Measurements from ENCODE around the gene UBL7. TPM values are rescaled to one million over a fixed set of nuclear protein-coding genes. Genes with fewer than 3 reads are reported as not detected.
A peak's percentile ranks its signal among the peaks of the same experiment; 100 is the strongest.

Gene UBL7, protein sequence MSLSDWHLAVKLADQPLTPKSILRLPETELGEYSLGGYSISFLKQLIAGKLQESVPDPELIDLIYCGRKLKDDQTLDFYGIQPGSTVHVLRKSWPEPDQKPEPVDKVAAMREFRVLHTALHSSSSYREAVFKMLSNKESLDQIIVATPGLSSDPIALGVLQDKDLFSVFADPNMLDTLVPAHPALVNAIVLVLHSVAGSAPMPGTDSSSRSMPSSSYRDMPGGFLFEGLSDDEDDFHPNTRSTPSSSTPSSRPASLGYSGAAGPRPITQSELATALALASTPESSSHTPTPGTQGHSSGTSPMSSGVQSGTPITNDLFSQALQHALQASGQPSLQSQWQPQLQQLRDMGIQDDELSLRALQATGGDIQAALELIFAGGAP
- total RNA-seq (10 to 100 TPM; 49.0 to 54.1 TPM), polyA plus RNA-seq (100 to 1,000 TPM; 113 to 151 (median 150) TPM), total RNA-seq (25.3 to 35.8 (median 31.0) reads per million in 6 experiments)

DNA sequence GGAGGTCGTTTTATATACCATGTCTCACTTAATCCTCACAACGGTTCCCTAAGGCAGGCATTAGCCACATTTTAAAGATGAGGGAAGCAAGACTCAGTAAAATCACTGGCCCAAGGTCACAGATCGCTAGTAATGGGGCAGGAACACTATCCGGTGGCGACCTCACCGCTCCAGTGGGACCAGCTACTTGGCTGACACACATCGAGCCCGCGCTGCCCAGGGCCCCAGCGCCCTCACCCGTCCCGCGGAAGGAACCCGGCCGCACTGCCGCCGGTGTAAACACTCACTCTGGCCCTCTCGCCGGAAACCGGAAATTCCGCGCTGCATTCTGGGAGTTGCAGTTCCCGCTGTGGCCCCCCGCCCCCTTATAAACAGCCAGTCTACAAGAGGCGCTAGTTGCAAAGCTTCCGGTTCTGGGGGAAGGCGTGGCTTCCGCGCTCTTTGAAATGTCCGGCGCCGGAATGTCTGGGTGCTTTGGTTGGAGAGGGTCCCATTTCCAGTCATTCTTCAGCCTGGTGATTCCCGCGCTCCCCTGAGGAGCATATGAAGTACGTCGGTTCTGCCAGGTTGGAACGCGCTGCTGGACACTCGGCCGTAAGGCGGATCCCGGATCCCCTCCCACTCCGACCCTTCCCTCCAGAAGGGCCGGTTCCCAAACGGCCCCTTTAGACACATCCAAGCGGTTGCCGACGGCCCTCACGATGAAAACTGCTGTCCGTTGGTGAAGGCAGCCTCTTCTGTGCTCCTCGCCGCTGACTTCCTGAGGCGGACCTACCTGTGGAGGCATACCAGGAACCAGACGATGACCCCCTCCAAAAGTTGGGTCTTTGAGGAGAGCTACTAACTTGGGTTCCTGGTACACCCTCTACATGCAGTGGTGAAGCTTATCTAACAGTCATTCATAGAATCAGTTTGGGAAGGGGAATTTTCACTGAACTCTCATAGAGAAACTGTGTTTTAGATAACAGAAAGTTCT is at the start of gene UBL7:
TSS of gene UBL7 (minus strand) at position 290 of the 976 bp plus-strand sequence. CDS start 2,293 bp downstream, outside the sequence.
- DNase-seq: peak; percentile 89 to 97 (median 92)
- Mint-ChIP-seq H3K27me3 (no peaks in the 10 kb centered on the region), H3K9me3 (peaks cover 0 to 6% (median 0%) of the 10 kb centered on the region in 9 donors), H3K4me3 (peak within 1 kb of the TSS; percentile 87 to 96 (median 94)), H3K36me3 (peaks cover 0 to 27% (median 5%) of the 10 kb centered on the region in 3 donors), H3K4me1 (peaks cover 31 to 59% (median 56%) of the 10 kb centered on the region in 4 donors), H3K27ac (peak within 1 kb of the TSS; percentile 62 to 97 (median 93))
- peak; percentile 98 for ATAC-seq
- POLR2A ChIA-PET: interaction anchor here (0.7 to 3.2 kb wide), 13 partner anchors 9 to 308 kb away, joined by 3 to 17 read pairs (median 5); partner anchors contain the start of genes ARID3B and CLK3

GRCh38 chr15:74506515-74506840 is 45.5 kb upstream of the UBL7 start:
- Mint-ChIP-seq H3K27me3 (no peaks in the 10 kb centered on the region), H3K4me3 (no peak overlapping the region), H3K9me3 (no peaks in the 10 kb centered on the region), H3K27ac (no peak overlapping the region), H3K36me3 (peaks cover 5 to 25% (median 19%) of the 10 kb centered on the region in 3 donors), H3K4me1 (peaks cover 0 to 4% (median 3%) of the 10 kb centered on the region in 4 donors)
- POLR2A ChIA-PET: no interaction called here
- no peak for ATAC-seq
- DNase-seq: no peak

DNA sequence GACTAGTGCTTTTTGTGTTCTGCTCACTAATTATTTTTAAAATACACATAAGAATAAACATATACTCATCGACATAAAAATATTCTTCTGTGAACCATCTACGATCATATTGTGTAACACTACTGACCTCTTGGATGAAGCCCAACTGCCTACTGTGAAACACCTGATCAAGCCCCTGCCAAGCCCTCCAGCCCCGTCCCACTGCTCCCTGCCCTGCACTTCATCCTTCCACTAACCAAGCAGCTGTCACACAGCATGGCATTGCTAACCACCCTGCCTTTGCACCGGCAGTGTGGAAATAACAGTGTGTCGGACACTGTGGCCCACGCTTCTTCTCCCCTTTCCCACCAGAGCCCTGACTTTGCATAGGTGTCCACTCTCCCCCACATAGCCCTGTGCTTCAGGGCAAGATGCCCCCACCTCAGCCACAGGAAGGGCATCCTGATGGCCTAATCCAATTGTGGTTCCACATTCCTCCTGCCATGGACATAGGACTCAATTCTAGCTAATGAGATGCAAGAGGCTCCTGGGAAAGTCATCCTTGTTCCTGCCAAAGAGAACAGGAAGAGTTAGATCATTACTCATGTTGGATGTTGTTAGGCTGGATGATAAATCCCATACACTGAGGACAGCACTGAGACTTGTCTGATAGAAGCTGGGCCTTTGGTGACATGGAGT is 45.0 kb upstream of the UBL7 start:
- peaks cover 5 to 25% (median 19%) of the 10 kb centered on the region in 3 donors for H3K36me3 Mint-ChIP-seq
- no peak for ATAC-seq
- H3K4me3 Mint-ChIP-seq: no peak overlapping the region
- H3K27me3 Mint-ChIP-seq: no peaks in the 10 kb centered on the region
- DNase-seq: no peak
- POLR2A ChIA-PET: no interaction called here
- peaks cover 0 to 3% (median under 1%) of the 10 kb centered on the region in 4 donors for H3K4me1 Mint-ChIP-seq
- no peak overlapping the region for H3K27ac Mint-ChIP-seq
- H3K9me3 Mint-ChIP-seq: no peaks in the 10 kb centered on the region

GRCh38 chr15:74504836-74505235 is 43.9 kb upstream of the UBL7 start:
- ATAC-seq: no peak
- Mint-ChIP-seq H3K27ac (no peak overlapping the region), H3K27me3 (no peaks in the 10 kb centered on the region), H3K9me3 (no peaks in the 10 kb centered on the region), H3K36me3 (peaks cover 5 to 25% (median 19%) of the 10 kb centered on the region in 3 donors), H3K4me3 (no peak overlapping the region), H3K4me1 (peaks cover 0 to 3% (median under 1%) of the 10 kb centered on the region in 4 donors)
- no peak for DNase-seq
- POLR2A ChIA-PET: no interaction called here

DNA sequence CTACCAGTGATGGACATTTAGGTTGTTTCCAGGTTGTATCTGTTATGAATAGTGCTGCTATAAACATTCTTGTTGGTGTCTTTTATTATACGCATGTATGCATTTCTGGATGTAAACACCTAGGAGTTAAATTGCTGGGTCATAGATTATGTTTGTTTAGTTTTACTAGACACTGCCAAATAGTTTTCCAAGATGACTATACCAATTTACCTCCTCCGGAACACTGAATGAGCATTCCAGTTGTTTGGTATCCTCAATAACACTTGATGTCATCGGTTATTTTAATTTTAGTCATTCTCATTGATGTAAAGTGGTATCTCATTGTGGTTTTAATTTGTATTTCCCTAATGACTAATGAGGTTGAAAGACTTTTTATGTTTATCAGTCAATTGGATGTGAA is 43.5 kb upstream of the UBL7 start:
- ATAC-seq (no peak), DNase-seq (no peak)
- peaks cover 0 to 3% (median under 1%) of the 10 kb centered on the region in 4 donors for H3K4me1 Mint-ChIP-seq
- no peaks in the 10 kb centered on the region for H3K9me3 Mint-ChIP-seq
- no peaks in the 10 kb centered on the region for H3K27me3 Mint-ChIP-seq
- POLR2A ChIA-PET: no interaction called here
- no peak overlapping the region for H3K27ac Mint-ChIP-seq
- H3K36me3 Mint-ChIP-seq: peaks cover 5 to 25% (median 19%) of the 10 kb centered on the region in 3 donors
- no peak overlapping the region for H3K4me3 Mint-ChIP-seq

GRCh38 chr15:74502301-74502700 is 41.3 kb upstream of the UBL7 start:
- Mint-ChIP-seq H3K27me3 (no peaks in the 10 kb centered on the region), H3K4me3 (no peak overlapping the region), H3K4me1 (peaks cover 0 to 3% (median under 1%) of the 10 kb centered on the region in 4 donors), H3K27ac (peak overlapping the region in 1 of 10 donors; percentile 17), H3K36me3 (peaks cover 5 to 25% (median 19%) of the 10 kb centered on the region in 3 donors), H3K9me3 (no peaks in the 10 kb centered on the region)
- ATAC-seq: no peak
- no peak for DNase-seq
- POLR2A ChIA-PET: no interaction called here

DNA sequence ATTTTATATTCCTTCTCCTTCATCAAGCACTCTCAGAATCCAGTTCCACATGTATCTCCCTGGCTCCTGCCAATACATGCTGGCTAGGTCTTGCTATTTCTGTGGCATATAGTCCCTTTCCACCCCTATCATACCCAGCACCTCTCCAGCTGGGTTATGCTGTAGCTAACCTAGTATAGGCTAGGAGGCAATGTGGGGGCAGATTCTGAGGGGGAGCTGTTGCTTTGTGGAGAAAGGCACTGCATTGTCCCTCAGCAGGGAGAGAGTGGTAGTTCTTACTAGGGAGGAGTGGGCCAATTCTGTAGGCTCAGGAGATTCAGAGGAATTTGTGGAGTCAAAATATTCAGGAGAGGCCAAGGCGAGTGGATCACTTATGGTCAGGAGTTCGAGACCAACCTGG is 39.4 kb upstream of the UBL7 start:
- POLR2A ChIA-PET: no interaction called here
- no peaks in the 10 kb centered on the region for H3K9me3 Mint-ChIP-seq

GRCh38 chr15:74499366-74499765 is 38.4 kb upstream of the UBL7 start:
- no peak for ATAC-seq
- POLR2A ChIA-PET: interaction anchor here (0.5 to 0.7 kb wide), 2 partner anchors 11 to 59 kb away, joined by 3 to 4 read pairs; no protein-coding TSS in a partner anchor

More for the DNA sequence above, 39.4 kb upstream of the UBL7 start:
- H3K4me1 Mint-ChIP-seq: peaks cover 0 to 3% (median 0%) of the 10 kb centered on the region in 4 donors
- peaks cover 5 to 20% (median 19%) of the 10 kb centered on the region in 3 donors for H3K36me3 Mint-ChIP-seq
- ATAC-seq (no peak), DNase-seq (no peak)
- H3K27ac Mint-ChIP-seq: no peak overlapping the region
- H3K4me3 Mint-ChIP-seq: no peak overlapping the region
- no peaks in the 10 kb centered on the region for H3K27me3 Mint-ChIP-seq

GRCh38 chr15:74497584-74497983 is 36.6 kb upstream of the UBL7 start:
- no peak overlapping the region for H3K4me3 Mint-ChIP-seq
- POLR2A ChIA-PET: interaction anchor here (0.6 kb wide), 1 partner anchor 121 kb away, joined by 3 read pairs; no protein-coding TSS in a partner anchor
- H3K36me3 Mint-ChIP-seq: peaks cover 0 to 8% (median 4%) of the 10 kb centered on the region in 3 donors
- H3K27ac Mint-ChIP-seq: peak overlapping the region in 1 of 10 donors; percentile 2
- H3K9me3 Mint-ChIP-seq: no peaks in the 10 kb centered on the region
- no peaks in the 10 kb centered on the region for H3K27me3 Mint-ChIP-seq
- H3K4me1 Mint-ChIP-seq: peaks cover 0 to 2% (median 0%) of the 10 kb centered on the region in 4 donors
- ATAC-seq: no peak
- no peak for DNase-seq

More at GRCh38 chr15:74499366-74499765, 38.4 kb upstream of the UBL7 start:
- no peak overlapping the region for H3K4me3 Mint-ChIP-seq
- H3K27me3 Mint-ChIP-seq: no peaks in the 10 kb centered on the region
- H3K36me3 Mint-ChIP-seq: peaks cover 4 to 16% (median 14%) of the 10 kb centered on the region in 3 donors
- H3K9me3 Mint-ChIP-seq: no peaks in the 10 kb centered on the region
- DNase-seq: no peak
- no peak overlapping the region for H3K27ac Mint-ChIP-seq
- H3K4me1 Mint-ChIP-seq: peaks cover 0 to 3% (median 0%) of the 10 kb centered on the region in 4 donors

DNA sequence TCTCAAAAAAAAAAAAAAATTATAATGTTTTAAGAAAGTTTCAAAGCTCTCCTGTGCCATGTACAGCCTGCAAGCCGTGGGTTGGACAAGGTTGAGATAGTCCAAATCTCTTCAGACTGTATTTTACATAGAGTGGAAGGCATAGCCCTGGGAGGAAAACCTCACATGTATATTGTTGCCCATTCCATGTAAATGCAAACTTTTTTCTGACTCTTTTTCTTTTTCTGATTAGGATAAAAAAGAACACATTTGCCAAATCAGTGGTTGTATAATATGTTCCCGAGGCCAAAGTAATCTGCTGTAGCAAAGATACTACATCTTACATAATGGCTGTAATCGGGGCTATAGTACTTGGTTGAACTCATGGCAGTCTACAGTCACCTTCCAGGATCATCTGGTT is 35.7 kb upstream of the UBL7 start:
- DNase-seq: no peak
- Mint-ChIP-seq H3K4me3 (no peak overlapping the region), H3K36me3 (peaks cover 0 to 5% (median 0%) of the 10 kb centered on the region in 3 donors), H3K27ac (no peak overlapping the region), H3K4me1 (no peaks in the 10 kb centered on the region), H3K9me3 (no peaks in the 10 kb centered on the region), H3K27me3 (no peaks in the 10 kb centered on the region)
- no peak for ATAC-seq
- POLR2A ChIA-PET: no interaction called here

DNA sequence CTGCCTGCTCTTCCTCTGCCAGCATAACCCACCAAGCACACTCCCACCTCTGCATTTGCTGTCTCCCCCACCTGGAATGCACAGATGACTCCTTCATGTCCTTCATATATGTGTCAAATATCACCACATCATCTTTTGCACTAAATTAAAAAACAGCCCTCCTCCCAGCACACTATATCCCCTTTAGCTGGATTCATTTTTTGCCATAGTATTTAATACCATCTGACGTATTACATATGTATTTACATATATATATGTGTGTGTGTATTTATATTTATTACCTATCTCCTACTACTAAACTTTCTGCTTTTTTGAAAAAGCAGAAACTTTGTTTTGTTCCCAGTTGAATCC is 29.4 kb upstream of the UBL7 start:
- peaks cover 20 to 28% (median 27%) of the 10 kb centered on the region in 4 donors for H3K4me1 Mint-ChIP-seq
- H3K27me3 Mint-ChIP-seq: no peaks in the 10 kb centered on the region
- no peak for ATAC-seq
- H3K27ac Mint-ChIP-seq: peak overlapping the region; percentile 63 to 97 (median 93)
- peak overlapping the region; percentile 60 to 91 (median 84) for H3K4me3 Mint-ChIP-seq
- POLR2A ChIA-PET: interaction anchor here (1.6 to 2.2 kb wide), 2 partner anchors 115 to 116 kb away, joined by 5 to 6 read pairs; no protein-coding TSS in a partner anchor
- H3K9me3 Mint-ChIP-seq: no peaks in the 10 kb centered on the region
- H3K36me3 Mint-ChIP-seq: peaks cover 0 to 6% (median 0%) of the 10 kb centered on the region in 3 donors
- no peak for DNase-seq

All from naive thymus-derived CD8-positive, alpha-beta T cell (primary cell).